ENCODE data around the gene BET1L.
"Not testable (repeated sequence)": the region's sequence is repeated elsewhere in the genome, so short reads cannot be mapped to it uniquely, and the experiment has no call there.

BET1L gene

GRCh38 chr11:191490-192478 is 15.4 kb downstream of the BET1L start:
- DNase-seq: not testable (repeated sequence)

- not testable (repeated sequence) for DNase-seq
These were observed 16.7 kb downstream of the BET1L start for GRCh38 chr11:190546-190945.

GRCh38 chr11:189843-190311 is 17.3 kb downstream of the BET1L start:
- DNase-seq: not testable (repeated sequence)

GRCh38 chr11:189200-189783 is 17.9 kb downstream of the BET1L start:
- DNase-seq: not testable (repeated sequence)

GRCh38 chr11:180242-180641 is 27.0 kb downstream of the BET1L start:
- DNase-seq: not testable (repeated sequence)
